H1 (cell line): Measurements from ENCODE around the gene HSD17B2. TPM values are rescaled to one million over a fixed set of nuclear protein-coding genes. Genes with fewer than 3 reads are reported as not detected.

Experiments
- CTCF ChIA-PET: fragments of 300-600 bp; sonication (Branson Sonifier 250); formaldehyde crosslinking; loops from one replicate; lab custom pipeline; 2021; ENCODE audit not compliant: partially characterized antibody; lab: Charles Lee
- POLR2A ChIA-PET: fragments of 300-600 bp; sonication (Branson Sonifier 250); formaldehyde crosslinking; loops from one replicate; lab custom pipeline; 2021; ENCODE audit warnings: inconsistent platforms; ENCODE audit not compliant: partially characterized antibody; lab: Charles Lee
- DNase-seq, 2 experiments: peaks; one replicate each; pipeline versions ENCODE4 v3.0.0 to v3.0.0-alpha.2; 2010 to 2022; ENCODE audit warnings: low spot score in 2 of 2, low read depth in 1 of 2, mixed read lengths in 1 of 2
- FAIRE-seq: peaks from 2 replicates; lab custom pipeline; 2011; peaks lifted over from hg19 to GRCh38; lab: Jason Lieb, UNC
- H2AFZ ChIP-seq: 2 replicates; pipeline ENCODE4 v1.8.1; 2012; ENCODE audit warnings: low read length, inconsistent platforms
- H2AK5ac ChIP-seq: 2 replicates; pipeline ENCODE4 v1.6.1; 2013; ENCODE audit warnings: low read depth, low read length
- H2BK120ac ChIP-seq: replicated peaks from 2 replicates; pipeline ENCODE3; 2013; ENCODE audit warnings: low read depth, low read length, inconsistent platforms
- H2BK12ac ChIP-seq: 2 replicates; pipeline ENCODE4 v1.6.1; 2013; ENCODE audit warnings: low read depth, low read length
- H2BK15ac ChIP-seq: 2 replicates; pipeline ENCODE4 v1.6.1; 2013; ENCODE audit warnings: low read length
- H2BK20ac ChIP-seq: 2 replicates; pipeline ENCODE4 v1.6.1; 2013; ENCODE audit warnings: low read length
- H2BK5ac ChIP-seq: 2 replicates; pipeline ENCODE4 v1.6.1; 2013; ENCODE audit warnings: low read depth, low read length
- H3K14ac ChIP-seq: 2 replicates; pipeline ENCODE4 v1.6.1; 2013; ENCODE audit warnings: inconsistent platforms; ENCODE audit not compliant: insufficient read length
- H3K18ac ChIP-seq: 2 replicates; pipeline ENCODE4 v1.6.1; 2013; ENCODE audit warnings: low read length; ENCODE audit errors: extremely low read depth
- H3K23ac ChIP-seq: 2 replicates; pipeline ENCODE4 v1.6.1; 2013; ENCODE audit warnings: inconsistent platforms; ENCODE audit not compliant: insufficient read length
- H3K23me2 ChIP-seq: 2 replicates; pipeline ENCODE4 v1.6.1; 2013; ENCODE audit warnings: low read depth, low read length
- H3K27ac ChIP-seq: 2 replicates; pipeline ENCODE4 v1.6.1; 2011; ENCODE audit warnings: low read depth, low read length, inconsistent platforms
- H3K27me3 ChIP-seq, 4 experiments: replicated peaks in 1 of 4; 1 replicate in 1 of 4; 2 replicates in 3 of 4; pipeline versions ENCODE4 v1.6.1 to v1.8.1; 2011 to 2013; ENCODE audit warnings: low read length in 3 of 4, mild to moderate bottlenecking in 3 of 4, inconsistent platforms in 2 of 4, mixed read lengths in 2 of 4, moderate library complexity in 1 of 4; ENCODE audit not compliant: control insufficient read depth in 3 of 4, insufficient read depth in 3 of 4; ENCODE audit errors: extremely low read depth in 1 of 4
- H3K36me3 ChIP-seq, 4 experiments: 2 replicates each; pipeline versions ENCODE4 v1.6.1 to v1.8.1; 2011 to 2013; ENCODE audit warnings: mild to moderate bottlenecking in 4 of 4, low read length in 3 of 4, moderate library complexity in 2 of 4, control low read depth in 1 of 4, inconsistent platforms in 1 of 4; ENCODE audit not compliant: insufficient read depth in 4 of 4, control insufficient read depth in 2 of 4
- H3K4ac ChIP-seq: replicated peaks from 2 replicates; pipeline ENCODE3; 2013; ENCODE audit warnings: low read length, low read depth, mixed read lengths, inconsistent platforms; ENCODE audit not compliant: insufficient read length
- H3K4me1 ChIP-seq, 4 experiments: replicated peaks in 1 of 4; 1 replicate in 1 of 4; 2 replicates in 3 of 4; pipeline versions ENCODE4 v1.6.1 to v1.8.1; 2011 to 2013; ENCODE audit warnings: low read length in 3 of 4, inconsistent platforms in 2 of 4, mixed read lengths in 1 of 4; ENCODE audit not compliant: insufficient read depth in 4 of 4, control insufficient read depth in 3 of 4
- H3K4me2 ChIP-seq, 2 experiments: 2 replicates each; pipeline versions ENCODE4 v1.6.1 to v1.8.1; 2011 to 2013; ENCODE audit warnings: low read depth in 2 of 2, low read length in 2 of 2, control low read depth in 1 of 2, inconsistent platforms in 1 of 2, mild to moderate bottlenecking in 1 of 2; ENCODE audit not compliant: insufficient read depth in 1 of 2
- H3K4me3 ChIP-seq, 4 experiments: fragments of 200-600, 300-600 bp in 1 of 4; sonication (generic), shearing (Covaris generic), sonication (Bioruptor Twin) in 1 of 4; 2 replicates each; pipeline versions ENCODE4 v1.5.1 to v1.8.1; 2011 to 2016; ENCODE audit warnings: low read length in 4 of 4, low read depth in 3 of 4, control low read depth in 2 of 4, inconsistent platforms in 2 of 4, mild to moderate bottlenecking in 2 of 4, mixed read lengths in 1 of 4, moderate library complexity in 1 of 4; ENCODE audit not compliant: insufficient read depth in 2 of 4; ENCODE audit errors: extremely low read depth in 1 of 4
- H3K56ac ChIP-seq: replicated peaks from 2 replicates; pipeline ENCODE3; 2013; ENCODE audit warnings: low read depth, mild to moderate bottlenecking, mixed read lengths, low read length, inconsistent platforms; ENCODE audit not compliant: insufficient read length
- H3K79me1 ChIP-seq: 2 replicates; pipeline ENCODE4 v1.6.1; 2013; ENCODE audit warnings: low read depth, low read length, control low read depth
- H3K79me2 ChIP-seq, 2 experiments: 2 replicates each; pipeline versions ENCODE4 v1.6.1 to v1.8.1; 2012 to 2013; ENCODE audit warnings: low read length in 2 of 2, mild to moderate bottlenecking in 2 of 2, inconsistent platforms in 1 of 2; ENCODE audit not compliant: insufficient read depth in 2 of 2, control insufficient read depth in 1 of 2
- H3K9ac ChIP-seq, 4 experiments: replicated peaks in 1 of 4; 1 replicate in 1 of 4; 2 replicates in 3 of 4; pipeline versions ENCODE4 v1.6.1 to v1.8.1; 2011 to 2013; ENCODE audit warnings: low read depth in 3 of 4, low read length in 3 of 4, control low read depth in 2 of 4, mild to moderate bottlenecking in 2 of 4, moderate library complexity in 2 of 4, inconsistent platforms in 1 of 4; ENCODE audit errors: extremely low read depth in 1 of 4
- H3K9me3 ChIP-seq, 2 experiments: 2 replicates each; pipeline versions ENCODE4 v1.6.1 to v1.8.1; 2012 to 2013; ENCODE audit warnings: mild to moderate bottlenecking in 2 of 2, moderate library complexity in 2 of 2, control low read depth in 1 of 2, inconsistent platforms in 1 of 2, low read depth in 1 of 2, low read length in 1 of 2, mixed read lengths in 1 of 2; ENCODE audit not compliant: insufficient read depth in 2 of 2
- H4K20me1 ChIP-seq, 2 experiments: replicated peaks in 1 of 2; 2 replicates each; pipeline versions ENCODE3 to v1.8.1; 2011 to 2013; ENCODE audit warnings: inconsistent platforms in 2 of 2, low read length in 2 of 2, mild to moderate bottlenecking in 1 of 2; ENCODE audit not compliant: insufficient read depth in 2 of 2, control insufficient read depth in 1 of 2
- H4K5ac ChIP-seq: 2 replicates; pipeline ENCODE4 v1.6.1; 2013; ENCODE audit warnings: low read length, low read depth, mixed read lengths, inconsistent platforms; ENCODE audit not compliant: insufficient read length
- H4K8ac ChIP-seq: 2 replicates; pipeline ENCODE4 v1.8.0; 2013; ENCODE audit warnings: mild to moderate bottlenecking, moderate library complexity, low read length, inconsistent platforms; ENCODE audit not compliant: insufficient read depth; ENCODE audit errors: extremely low read depth
- H4K91ac ChIP-seq: replicated peaks from 2 replicates; pipeline ENCODE3; 2013; ENCODE audit warnings: low read length, mixed read lengths, inconsistent platforms; ENCODE audit not compliant: insufficient read length
- CBX8 ChIP-seq: fragments of 300-800, 300-1000 bp; sonication (generic); IDR thresholded peaks from 2 replicates; pipeline ENCODE4 v1.7.1; 2016; ENCODE audit warnings: low read depth, low read length, borderline replicate concordance
- SIRT6 ChIP-seq: IDR thresholded peaks from one replicate; pipeline ENCODE4 v1.7.1; 2012; ENCODE audit warnings: low read length, inconsistent platforms
- WGBS, 2 experiments: shearing (Covaris generic) in 1 of 2; methylation state at CpG; one replicate each; pipeline versions ENCODE4 v1.1.6 to v1.1.7; 2013 to 2015; ENCODE audit warnings: low lambda C conversion rate in 2 of 2, mixed read lengths in 2 of 2, inconsistent platforms in 1 of 2, low coverage in 1 of 2, missing lambda C conversion rate in 1 of 2; ENCODE audit not compliant: insufficient replicate concordance in 2 of 2, insufficient coverage in 1 of 2, insufficient read length in 1 of 2; ENCODE audit errors: extremely low coverage in 1 of 2, missing lambda C conversion rate in 1 of 2; 5-methylcytosine and 5-hydroxymethylcytosine counted together
- polyA plus RNA-seq, 7 experiments: library from polyadenylated mRNA; depleted of rRNA in 3 of 7; stranded (reverse) in 5 of 7; unstranded in 2 of 7; fragments of >200 nt in 5 of 7; fragments of 200-250 nt in 2 of 7; gene quantifications; 1 replicate in 5 of 7; 2 replicates in 1 of 7; 4 replicates in 1 of 7; pipeline versions ENCODE4 v1.2.1 to v1.2.3, GENCODE V29; 2011 to 2013; ENCODE audit warnings: missing spikeins in 2 of 7, mixed read lengths in 2 of 7
- total RNA-seq: library from RNA; stranded (reverse); fragmentation: NEBNext Ultra II Directional; extraction: Animal tissue kit (Norgen Biotek cat#: 25700); gene quantifications from 2 replicates; pipeline ENCODE4 v1.2.1, GENCODE V29; 2021

Gene HSD17B2
- total and polyA plus RNA-seq, 2 of the 8 experiments (the other 6 are each of a cell fraction or from before 2014, with no cell fraction given): not detected

GRCh38 chr16:82082543-82083244 lies 47.6 kb downstream of the HSD17B2 start:
- Histone ChIP-seq H2BK15ac (no peak overlapping the region), H4K91ac (no peak overlapping the region), H4K8ac (no peak overlapping the region), H3K4me1 (no peaks in the 10 kb centered on the region)
- no peak for FAIRE-seq
- no peak for TF ChIP-seq CBX8
- no peak for TF ChIP-seq SIRT6
- TF ChIP-seq, all 59 proteins: peak for 0
- Histone ChIP-seq H3K36me3 (no peaks in the 10 kb centered on the region), H3K79me1 (no peaks in the 10 kb centered on the region), H2BK12ac (no peak overlapping the region), H2BK20ac (no peak overlapping the region), H3K4me2 (no peak overlapping the region), H3K23me2 (no peaks in the 10 kb centered on the region), H3K79me2 (no peaks in the 10 kb centered on the region), H3K23ac (no peak overlapping the region), H3K9ac (no peak overlapping the region), H3K4ac (no peak overlapping the region), H3K4me3 (no peak overlapping the region), H2BK120ac (no peak overlapping the region), H3K27me3 (no peaks in the 10 kb centered on the region), H4K5ac (no peak overlapping the region), H3K9me3 (peaks cover 2 to 3% of the 10 kb centered on the region in 2 experiments; a peak in 1 of 4 replicates), H2AK5ac (no peak overlapping the region), H3K18ac (no peak overlapping the region), H3K56ac (no peak overlapping the region), H3K27ac (no peak overlapping the region), H2AFZ (no peak overlapping the region), H3K14ac (no peak overlapping the region), H4K20me1 (no peaks in the 10 kb centered on the region), H2BK5ac (no peak overlapping the region)
- CTCF ChIA-PET: interaction anchor here (0.6 to 1.3 kb wide), 3 partner anchors 18 to 157 kb away, joined by 3 to 4 read pairs (median 3); no protein-coding TSS in a partner anchor
- WGBS, 2 experiments: 77% methylated on average over 2 of the region's 2 CpGs; no CpG with 5 or more reads in 1 of the 2 experiments
- DNase-seq: no peak
- POLR2A ChIA-PET: no interaction called here
